T-helper 1 cell treated with Interleukin-12 subunit alpha and Interleukin-12 subunit beta and Interleukin-4 antibody, amounts not matched to agents 30 ng/mL and 1 ng/mL, for 36 hours (primary cell): ENCODE measurements around the gene PDZD2. TPM values are rescaled to one million over a fixed set of nuclear protein-coding genes. Genes with fewer than 3 reads are reported as not detected.

Experiments
- intact Hi-C: fragments of 100-400 bp; cut with micrococcal nuclease; formaldehyde crosslinking; loops from one replicate; pipeline ENCODE4 v1.15.1; 2024
- total RNA-seq: library from RNA; stranded (reverse); gene quantifications from 2 replicates; pipeline ENCODE4 v1.2.3, GENCODE V29; 2022

PDZD2 gene
- total RNA-seq, 1 donor from 2014 or later: not detected

- intact Hi-C loops: loop anchor here (5.0 kb wide), 1 partner anchor 91 kb away; no protein-coding TSS in a partner anchor
Measured at GRCh38 chr5:32126691-32127090, 487.8 kb downstream of the PDZD2 start.

- intact Hi-C loops: loop anchor here (5.0 kb wide), 1 partner anchor 90 kb away; no protein-coding TSS in a partner anchor
Measured at GRCh38 chr5:32127711-32128110, 488.8 kb downstream of the PDZD2 start.

GRCh38 chr5:32129074-32129598 is 490.2 kb downstream of the PDZD2 start:
- intact Hi-C loops: loop anchor here (5.0 kb wide), 1 partner anchor 88 kb away; no protein-coding TSS in a partner anchor

- intact Hi-C loops: no loop called here
Measured at GRCh38 chr5:32130865-32131264, 491.9 kb downstream of the PDZD2 start.

- intact Hi-C loops: no loop called here
Measured at GRCh38 chr5:32131604-32132003, 492.7 kb downstream of the PDZD2 start.

- intact Hi-C loops: no loop called here
Measured at GRCh38 chr5:32132757-32133156, 493.8 kb downstream of the PDZD2 start.

- intact Hi-C loops: no loop called here
Measured at GRCh38 chr5:32135086-32135485, 496.2 kb downstream of the PDZD2 start.

- intact Hi-C loops: no loop called here
Measured at GRCh38 chr5:32136342-32136741, 497.4 kb downstream of the PDZD2 start.

GRCh38 chr5:32138839-32139493 is 500.0 kb downstream of the PDZD2 start:
- intact Hi-C loops: loop anchor here (2.0 kb wide), 1 partner anchor 34 kb away; no protein-coding TSS in a partner anchor

GRCh38 chr5:32143617-32144377 is 504.9 kb downstream of the PDZD2 start:
- intact Hi-C loops: no loop called here

GRCh38 chr5:32144378-32145207 is 505.7 kb downstream of the PDZD2 start:
- intact Hi-C loops: no loop called here

- intact Hi-C loops: no loop called here
Measured at GRCh38 chr5:32145378-32145777, 506.4 kb downstream of the PDZD2 start.

- intact Hi-C loops: no loop called here
Measured at GRCh38 chr5:32147236-32147635, 508.3 kb downstream of the PDZD2 start.

- intact Hi-C loops: no loop called here
Measured at GRCh38 chr5:32147959-32148358, 509.0 kb downstream of the PDZD2 start.

GRCh38 chr5:32150366-32150765 is 511.4 kb downstream of the PDZD2 start:
- intact Hi-C loops: no loop called here

GRCh38 chr5:32151198-32151597 is 512.3 kb downstream of the PDZD2 start:
- intact Hi-C loops: no loop called here

GRCh38 chr5:32153723-32154122 is 514.8 kb downstream of the PDZD2 start:
- intact Hi-C loops: no loop called here

GRCh38 chr5:32155211-32155610 is 516.3 kb downstream of the PDZD2 start:
- intact Hi-C loops: no loop called here

- intact Hi-C loops: no loop called here
Measured at GRCh38 chr5:32156635-32157034, 517.7 kb downstream of the PDZD2 start.

- intact Hi-C loops: no loop called here
Measured at GRCh38 chr5:32157078-32157477, 518.1 kb downstream of the PDZD2 start.

- intact Hi-C loops: no loop called here
Measured at GRCh38 chr5:32158679-32158975, 519.7 kb downstream of the PDZD2 start.
